HG02642 (cell line): Measurements from ENCODE around the gene TASOR2.
A peak's percentile ranks its signal among the peaks of the same experiment; 100 is the strongest.

Source experiments
- ATAC-seq: cut with Tn5 transposase; IDR thresholded peaks from one replicate; pipeline ENCODE4 v1.9.1; 2021; ENCODE audit warnings: mild to moderate bottlenecking; ENCODE audit not compliant: unreplicated experiment, poor library complexity

TASOR2 gene

DNA sequence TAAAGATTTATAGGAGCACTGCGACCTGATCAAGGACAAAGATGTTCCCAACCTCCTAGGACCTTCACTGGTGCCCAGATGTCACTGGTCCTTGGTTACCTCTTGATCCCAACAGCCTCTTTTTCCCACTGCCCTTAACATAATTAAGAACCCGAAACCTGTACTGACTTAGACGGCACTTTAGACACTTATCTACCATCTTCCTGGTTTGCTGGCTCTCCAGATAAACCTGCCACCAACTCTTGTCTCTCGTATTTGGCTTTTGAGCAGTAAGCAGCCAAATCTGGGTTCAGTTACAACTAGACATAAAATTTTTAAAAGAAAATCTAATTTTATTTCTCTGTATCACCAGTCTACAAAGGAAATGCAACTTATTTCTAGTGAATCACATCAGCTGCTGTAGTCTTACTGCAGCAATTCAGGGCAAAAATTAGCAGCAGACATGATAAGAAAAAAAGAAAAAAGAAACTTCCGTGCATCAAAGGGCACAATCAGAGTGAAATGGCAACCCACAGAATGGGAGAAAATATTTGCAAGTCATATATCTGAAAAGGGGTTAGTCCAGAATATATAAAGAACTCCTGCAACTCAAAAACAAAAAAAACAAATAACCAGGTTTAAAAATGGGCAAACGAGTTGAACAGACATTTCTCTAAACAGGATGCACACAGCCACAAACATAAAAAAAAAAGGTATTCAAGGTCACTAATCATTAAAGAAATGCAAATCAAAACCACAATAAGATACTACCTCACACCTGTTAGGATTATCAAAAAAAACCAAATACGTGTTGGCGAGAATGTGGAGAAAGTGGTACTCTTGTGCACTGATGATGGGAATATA lies 27.7 kb upstream of the TASOR2 start:
- no peak for ATAC-seq

DNA sequence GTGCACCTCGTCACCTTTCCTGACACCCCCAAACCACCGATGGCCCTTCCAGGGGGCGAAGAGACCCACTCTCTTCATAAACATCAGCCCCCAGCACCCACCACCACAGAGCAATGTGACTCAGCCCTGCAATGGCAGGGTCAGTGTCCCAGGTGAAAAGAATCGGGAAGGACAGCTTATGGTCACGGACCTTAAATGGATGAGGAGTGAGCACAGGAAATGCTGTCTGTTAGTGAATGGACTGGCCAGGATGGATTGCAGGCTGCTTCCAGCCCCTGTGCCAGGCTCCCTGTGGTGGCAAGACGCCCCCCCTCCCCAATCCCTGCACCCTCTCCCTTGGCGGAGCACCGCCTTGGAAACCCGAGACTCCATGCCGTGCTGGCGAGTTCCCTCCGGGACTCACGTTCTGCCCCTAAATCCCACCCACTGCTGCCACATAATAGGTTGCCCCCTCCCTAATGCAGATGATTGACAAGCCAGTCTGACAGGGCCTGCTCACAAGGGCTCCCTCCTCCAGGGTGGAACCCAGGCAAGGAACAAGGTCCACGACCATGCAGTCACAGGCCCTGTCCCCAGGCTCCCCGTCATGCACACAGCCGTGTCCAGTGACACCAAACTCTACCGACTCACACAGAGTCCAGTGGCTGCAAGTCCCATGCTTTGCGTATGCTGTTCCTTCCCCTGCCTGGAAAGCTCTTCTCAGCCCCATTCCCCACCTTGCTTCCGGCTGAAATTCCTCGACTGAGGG lies 25.6 kb upstream of the TASOR2 start:
- no peak for ATAC-seq

DNA sequence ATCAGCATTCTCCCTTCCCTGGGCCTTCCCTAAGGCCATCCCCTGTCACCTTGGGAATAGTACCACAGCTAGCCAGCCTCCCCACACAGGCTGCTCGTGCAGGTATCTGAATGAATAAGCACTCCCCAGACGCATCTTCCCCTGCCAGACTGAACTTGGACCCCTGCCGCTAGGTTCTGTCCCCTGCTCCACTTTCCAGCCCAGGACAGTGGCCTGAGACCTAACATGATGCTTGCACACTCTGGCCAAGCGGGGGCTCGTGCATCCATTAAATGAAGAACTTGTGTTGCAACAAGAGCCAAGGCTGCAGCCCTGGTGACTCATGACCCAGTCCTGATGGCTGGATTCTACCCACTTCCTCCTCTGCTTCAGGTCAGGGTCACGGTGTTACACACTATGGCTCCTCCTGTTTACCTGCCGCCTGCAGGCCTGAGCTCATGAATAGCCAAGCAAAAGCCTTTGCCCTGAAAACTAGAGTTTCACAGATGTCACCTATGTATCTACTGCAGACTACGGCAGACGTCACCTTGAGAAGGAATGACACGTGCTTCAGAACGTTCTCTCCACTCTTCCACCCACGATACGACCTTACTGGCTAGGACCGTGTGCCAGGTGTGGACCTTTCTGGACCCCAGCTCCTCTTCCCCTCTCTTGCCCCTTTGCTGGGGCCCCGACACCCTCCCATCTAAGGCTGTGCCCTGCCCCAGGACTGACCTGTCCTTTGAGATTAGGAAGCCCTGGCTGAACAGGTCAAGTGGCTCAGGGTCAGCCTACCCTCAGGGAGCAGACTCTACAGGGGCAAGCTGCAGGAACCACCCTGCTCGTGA lies 24.7 kb upstream of the TASOR2 start:
- ATAC-seq: no peak

DNA sequence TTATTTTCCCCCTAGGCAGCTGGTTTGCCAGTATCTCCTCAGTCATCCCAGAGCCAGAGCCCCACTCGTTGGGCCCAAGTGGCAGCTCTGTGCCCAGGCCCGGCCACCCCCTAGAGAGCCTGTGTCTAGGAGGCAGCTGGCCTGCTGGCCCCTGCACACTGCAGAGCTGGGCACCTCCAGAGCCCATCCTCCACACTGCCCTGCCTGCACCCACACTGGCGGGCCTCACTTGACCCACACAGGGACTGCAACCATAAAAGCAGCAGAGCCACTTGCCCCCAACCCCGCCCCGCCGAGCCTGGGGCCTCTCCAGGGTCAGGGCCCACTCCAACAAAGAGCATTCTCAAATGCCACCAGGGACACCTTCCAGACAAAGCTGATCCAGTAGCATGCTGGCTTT lies 23.6 kb upstream of the TASOR2 start:
- ATAC-seq: no peak

DNA sequence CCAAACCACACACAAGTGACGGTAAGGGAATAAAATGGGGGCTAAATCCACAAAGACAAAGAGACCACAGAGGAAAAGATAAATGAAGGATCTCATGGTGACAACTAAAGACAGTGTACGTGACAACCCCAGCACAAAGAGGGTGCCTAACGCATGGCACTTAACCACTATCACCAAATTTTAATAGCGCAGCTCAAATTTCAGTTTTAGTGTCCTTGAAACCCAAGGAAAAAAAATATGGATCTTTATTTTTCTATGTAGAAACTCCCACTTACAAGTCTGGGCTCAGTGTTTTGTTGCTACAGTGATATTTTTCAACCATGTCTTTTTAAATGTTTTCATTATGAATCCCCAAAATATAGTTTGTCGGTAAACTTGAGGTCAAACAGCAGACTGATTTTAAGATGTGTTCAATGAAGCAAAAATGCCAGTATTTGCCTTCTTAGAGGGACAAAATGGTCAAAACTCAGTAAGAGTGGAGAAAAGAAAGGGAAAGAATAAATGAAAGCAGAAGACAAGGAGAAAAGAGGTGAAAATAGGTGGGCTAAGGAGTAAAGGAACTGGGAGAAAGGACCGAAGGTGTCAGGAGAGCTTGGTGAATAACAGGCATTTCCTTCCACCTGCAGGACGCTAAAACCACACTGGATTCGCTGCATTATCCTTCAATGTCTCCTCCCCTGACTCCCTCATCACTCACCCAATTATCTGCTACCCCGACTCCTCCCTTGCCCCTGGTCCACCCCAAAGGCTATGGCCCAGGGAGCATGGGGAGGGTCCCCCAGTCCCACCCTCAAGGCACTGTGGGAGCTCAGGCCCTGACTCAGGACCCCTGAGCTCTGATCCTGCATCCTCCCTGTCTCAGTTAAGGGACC lies 21.7 kb upstream of the TASOR2 start:
- no peak for ATAC-seq

DNA sequence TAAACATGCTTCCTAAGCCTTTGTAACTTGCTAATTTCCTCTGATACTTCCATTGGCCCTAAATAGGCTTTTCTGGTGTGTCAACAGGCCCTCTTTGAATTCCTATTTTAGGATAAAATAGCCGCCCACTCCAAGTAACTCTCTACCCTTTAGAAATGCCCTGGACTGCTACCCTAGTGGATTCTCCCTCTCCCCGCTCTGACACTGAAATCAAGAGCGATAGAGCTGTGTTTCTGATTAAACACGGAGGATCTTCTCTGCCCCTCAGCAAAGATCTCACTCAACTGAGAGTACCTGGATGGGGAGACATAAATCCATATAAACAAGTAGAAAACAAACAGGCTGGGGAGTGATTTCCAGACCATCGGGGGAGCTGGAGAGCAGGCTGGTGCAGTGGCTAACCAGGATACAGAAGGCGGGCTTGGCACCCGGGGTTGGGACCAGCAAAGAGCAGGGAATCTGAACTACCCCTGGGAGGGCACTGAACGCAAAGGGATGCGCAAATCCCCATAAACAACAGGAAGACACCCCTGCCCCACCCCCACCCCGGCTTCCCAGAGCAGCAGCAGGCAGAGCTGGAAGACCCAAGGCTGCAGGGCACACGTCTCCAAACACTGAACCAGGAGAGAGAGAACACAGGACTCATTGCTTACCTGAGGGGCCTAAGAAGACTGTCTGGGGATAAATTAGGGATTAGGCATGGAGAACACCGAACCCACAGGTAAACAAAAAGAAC lies 20.8 kb upstream of the TASOR2 start:
- ATAC-seq: no peak

DNA sequence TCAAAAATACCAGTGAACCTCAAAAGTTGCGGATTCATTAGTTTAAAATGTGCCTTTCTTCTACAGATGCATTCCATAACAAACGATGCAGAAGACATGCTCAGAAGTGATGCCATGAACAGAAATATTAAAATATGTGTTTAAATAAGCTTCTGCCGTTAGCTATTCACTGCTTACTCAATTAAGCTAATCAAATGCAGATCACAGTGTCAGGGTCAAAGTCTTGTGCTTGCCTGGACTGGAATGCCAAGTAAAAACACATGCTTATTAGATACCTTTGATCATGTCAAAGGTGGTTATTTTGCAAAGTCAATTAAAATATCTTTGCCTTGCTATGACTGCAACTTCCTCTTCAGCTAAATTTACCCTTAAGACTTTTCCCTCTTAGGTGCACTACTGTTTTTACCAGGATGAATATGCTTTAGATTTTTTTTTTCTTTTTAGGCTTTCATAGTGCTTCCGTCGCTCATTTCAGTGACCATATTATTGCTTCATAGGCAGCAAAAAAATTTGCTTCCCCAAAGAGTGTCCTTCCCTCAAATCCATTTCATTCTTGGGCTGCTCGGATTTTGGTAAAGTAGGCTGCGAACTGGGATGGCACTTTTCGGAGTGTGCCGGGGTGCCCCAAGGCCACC lies 19.1 kb upstream of the TASOR2 start:
- ATAC-seq: peak; percentile 7

DNA sequence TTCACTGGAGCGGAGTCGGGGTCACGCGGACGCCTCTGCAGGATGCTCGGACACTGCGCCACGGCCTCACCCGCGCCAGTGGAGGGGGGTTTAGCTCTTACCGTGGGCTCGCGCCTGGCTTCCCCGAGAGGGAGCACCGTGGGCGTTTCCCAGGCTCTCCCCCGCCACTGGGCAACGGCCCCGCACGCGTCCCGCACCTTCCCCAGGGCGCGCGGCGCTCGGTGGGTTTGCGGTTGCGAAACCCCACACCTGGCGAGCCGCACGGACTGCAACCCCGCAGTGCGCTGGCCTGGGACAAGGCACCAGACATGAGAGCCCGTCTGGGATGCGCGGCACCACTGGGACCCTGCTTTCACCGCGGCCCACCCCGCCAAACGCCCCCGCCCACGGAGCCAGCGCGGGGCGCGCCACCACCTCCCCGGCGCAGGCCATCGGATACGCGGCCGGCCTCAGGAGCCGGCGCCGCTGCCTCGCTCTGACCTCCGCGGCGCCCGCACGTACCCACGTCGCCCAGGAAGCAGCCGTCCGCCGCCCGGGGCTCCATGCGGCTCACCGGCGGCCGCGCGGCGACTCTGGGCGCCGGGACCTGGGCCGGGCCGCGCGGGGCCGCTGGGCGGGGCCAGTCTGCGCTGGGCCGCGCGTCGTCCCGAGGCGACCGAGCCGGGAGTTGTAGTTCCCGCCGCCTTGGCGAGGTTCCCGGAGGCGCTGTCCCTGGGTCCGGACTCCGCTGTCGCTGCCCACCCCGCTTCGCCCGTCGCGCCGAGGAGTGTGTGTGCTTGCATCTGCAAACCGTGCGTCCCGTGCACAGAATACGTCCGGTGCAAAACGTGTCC lies 18.4 kb upstream of the TASOR2 start, which contains the start of gene ASB13:
ASB13 (minus strand) TSS at position 588 of the 833 bp plus-strand sequence; CDS start at position 544, 44 bp downstream.
- ATAC-seq: peak; percentile 71

DNA sequence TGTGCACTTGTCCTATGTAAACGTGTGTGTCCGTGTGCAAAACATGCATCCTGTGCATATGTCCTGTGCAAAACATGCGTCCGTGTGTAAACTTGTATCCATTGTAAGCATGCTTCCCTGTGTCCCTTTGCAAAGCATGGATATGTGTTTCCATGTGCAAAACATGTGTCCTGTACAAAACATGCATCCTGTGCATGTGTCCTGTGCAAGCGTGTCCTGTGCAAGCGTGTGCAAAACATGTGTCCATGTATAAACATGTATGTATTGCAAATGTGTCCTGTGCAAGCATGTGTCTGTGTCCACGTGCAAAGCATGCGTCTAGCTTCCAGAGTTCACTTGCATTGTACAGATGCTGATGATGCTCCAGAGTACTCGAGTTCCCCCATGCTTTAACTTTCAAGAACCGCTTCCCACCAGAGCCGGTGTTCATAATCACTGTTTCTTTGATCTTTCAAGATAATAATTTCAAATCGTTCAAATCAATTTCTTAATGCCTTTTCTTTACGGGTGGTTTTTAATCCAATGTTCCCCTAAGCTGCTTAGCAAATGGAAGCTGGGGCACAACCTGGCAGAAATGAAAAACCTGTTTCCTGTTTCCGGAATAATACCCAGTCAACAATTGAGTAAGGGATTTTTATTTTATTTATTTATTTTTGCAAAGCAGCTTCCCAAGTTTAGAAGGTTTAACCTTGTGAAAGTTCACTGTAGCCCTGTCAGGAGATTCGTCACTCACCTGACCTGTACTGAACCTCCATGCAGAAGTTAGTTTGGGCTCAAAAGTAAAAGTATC lies 17.6 kb upstream of the TASOR2 start:
- peak; percentile 4 for ATAC-seq

DNA sequence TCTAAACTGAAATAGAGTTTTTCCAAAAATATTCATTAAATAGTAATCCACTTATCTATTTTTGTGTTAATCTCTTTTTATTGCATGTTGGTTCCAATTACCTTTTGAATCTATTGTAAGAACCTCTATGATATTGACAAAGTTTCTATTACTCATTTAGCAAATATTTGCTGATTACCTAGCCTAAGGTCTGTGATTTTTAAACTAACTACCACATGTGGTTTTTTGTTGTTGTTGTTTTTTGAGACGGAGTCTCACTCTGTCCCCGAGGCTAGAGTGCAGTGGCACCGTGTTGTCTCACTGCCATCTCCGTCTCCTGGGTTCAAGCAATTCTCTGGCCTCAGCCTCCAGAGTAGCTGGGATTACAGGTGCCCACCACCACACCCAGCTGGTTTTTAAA lies 16.2 kb upstream of the TASOR2 start:
- no peak for ATAC-seq

DNA sequence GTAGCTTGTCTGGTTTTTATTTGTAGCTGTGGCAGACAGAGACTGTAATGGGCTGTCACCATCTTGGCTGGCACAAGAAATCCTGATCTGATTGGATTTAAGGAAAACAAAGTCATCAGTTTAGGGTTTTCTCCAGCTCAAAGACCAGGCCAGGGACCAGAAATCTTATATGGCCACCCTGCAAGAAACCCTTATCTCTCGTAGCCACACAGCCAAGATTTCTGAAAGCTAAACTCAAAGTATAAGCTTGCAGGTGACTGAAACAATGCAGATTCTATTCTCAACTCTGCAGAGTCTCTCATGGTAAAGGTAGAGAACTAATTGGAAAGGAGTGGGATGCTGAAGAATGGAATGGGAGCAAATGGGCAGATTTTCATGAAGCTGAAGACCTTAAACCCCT lies 15.0 kb upstream of the TASOR2 start:
- no peak for ATAC-seq

DNA sequence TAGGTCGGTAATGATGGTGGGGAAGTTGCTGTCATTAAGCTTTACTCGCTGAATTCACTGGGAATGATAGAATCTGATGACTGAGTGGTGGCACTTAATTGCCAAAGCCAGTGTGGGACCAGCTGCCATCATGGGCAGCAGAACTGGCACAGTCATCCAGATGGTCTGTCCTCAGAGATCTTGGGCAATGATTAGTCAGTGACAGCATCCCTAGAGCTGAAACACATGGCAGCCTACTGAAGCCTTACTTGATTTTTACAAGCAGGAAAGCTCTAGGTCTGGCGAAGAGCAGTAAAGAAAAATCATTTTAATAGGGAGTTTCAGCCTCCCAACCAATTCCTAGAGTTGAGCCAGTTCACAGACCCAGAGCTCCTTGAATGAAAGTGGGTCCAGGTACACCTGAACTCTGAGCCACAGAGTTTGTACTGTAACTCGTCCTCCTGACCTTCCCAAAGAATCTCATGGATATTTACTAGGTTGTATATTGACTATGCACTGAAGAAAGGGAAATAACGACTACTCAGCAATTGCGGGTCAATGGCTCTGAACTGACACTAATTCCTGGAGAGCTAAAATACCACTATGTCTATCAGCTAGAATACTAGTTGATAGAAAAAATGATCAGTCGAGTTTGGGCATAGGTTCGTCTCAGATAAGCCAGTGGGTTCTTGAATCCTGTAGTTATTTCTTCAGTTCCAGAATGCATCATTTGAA lies 13.8 kb upstream of the TASOR2 start:
- ATAC-seq: no peak

DNA sequence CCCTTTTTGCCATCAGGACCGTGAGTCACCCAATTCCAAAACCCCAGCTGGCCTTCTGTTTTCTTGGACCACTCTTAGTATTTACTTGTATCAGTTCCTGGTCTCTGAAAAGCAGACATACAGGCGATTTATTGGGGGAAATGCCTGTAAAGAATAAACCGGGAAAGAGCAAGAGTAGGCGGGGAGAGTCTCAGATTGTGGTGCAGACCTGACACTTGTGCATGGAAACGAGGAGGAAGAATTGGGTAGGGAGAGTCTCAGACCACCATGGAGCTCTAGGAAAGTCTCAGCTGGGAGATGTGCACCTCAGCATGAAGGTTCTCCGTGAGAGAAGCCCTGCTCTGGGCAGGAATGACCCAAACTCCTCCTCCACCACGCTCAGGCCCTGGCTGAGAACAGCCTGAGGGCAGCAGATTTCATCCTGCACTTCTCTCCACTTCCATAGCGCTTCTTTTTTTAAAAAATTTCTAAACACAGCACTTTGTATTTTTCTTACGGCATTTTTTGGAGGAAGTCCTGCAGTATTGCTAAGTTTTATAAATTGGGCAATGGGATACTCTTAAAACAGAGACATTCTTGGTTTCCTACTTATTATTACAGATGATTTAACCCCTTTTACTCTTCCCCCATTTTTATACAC lies 6.1 kb upstream of the TASOR2 start:
- ATAC-seq: no peak

DNA sequence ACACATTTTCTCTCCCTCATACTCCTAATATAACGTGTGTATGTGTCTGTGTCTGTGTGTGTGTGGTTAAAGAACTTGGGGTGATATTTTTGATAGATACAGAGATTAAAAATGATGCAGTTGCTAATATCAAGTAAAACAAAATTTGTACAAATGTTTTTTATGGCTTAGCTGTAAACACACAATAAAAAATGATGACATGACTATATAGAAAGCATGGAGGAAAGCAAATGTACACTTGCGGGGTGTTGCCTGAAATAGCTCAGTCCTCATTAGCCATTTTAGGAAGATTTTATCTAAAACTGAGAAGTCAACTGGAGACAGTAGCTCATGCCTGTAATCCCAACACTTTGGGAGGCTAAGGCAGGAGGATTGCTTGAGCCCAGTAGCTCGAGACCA lies 5.6 kb upstream of the TASOR2 start:
- no peak for ATAC-seq

DNA sequence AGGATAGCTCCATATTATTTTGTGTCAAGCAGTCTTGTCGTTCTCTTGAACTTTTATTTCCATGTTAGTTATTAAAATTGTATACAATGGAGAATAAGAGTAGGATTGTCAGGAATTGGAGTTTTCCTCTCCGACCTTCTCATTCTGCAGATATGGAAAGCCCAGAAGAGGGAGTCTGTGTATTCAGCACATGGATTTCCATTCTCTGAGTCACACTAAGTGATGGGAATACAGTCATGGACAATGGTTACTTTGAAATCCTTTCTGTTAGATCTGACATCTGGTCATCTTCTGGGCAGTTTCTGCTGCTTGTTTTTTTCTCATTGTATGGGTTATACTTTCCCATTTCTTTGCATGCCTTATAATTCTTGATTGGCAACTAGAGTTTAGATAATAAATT lies 5.0 kb upstream of the TASOR2 start:
- no peak for ATAC-seq

DNA sequence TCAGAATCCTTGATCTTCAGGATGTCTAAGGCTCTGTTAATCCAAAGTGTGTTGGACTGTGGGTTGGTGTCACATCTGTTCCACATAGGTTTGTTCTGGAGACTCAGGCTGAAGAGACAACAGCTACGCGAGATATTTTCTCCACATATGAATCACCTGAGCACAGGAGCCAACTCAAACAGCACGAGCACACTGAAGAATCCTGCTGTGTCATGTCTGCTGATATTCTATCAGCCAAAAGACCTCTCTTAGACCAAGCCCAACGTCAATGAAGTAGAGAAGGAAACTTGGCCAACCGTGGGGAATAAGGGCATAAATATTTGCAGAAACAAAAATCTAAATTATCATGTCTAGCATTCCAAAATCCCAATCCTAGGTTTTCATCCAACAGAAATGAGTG lies 2.7 kb upstream of the TASOR2 start:
- no peak for ATAC-seq
